H9 (cell line): Measurements from ENCODE around the gene ASF1B. TPM values are rescaled to one million over a fixed set of nuclear protein-coding genes. Genes with fewer than 3 reads are reported as not detected.

ENCODE experiments used
- DNase-seq: peaks from one replicate; pipeline ENCODE4 v3.0.0-alpha.2; 2017
- H2AFZ ChIP-seq: one replicate; pipeline ENCODE4 v1.6.1; 2013; ENCODE audit warnings: mild to moderate bottlenecking, low read length, control low read depth, moderate library complexity
- H2AK5ac ChIP-seq: 2 replicates; pipeline ENCODE4 v1.6.1; 2013; ENCODE audit warnings: low read length, control low read depth, mixed read lengths; ENCODE audit not compliant: insufficient read length
- H2BK120ac ChIP-seq: one replicate; pipeline ENCODE4 v1.6.1; 2013; ENCODE audit warnings: low read depth, mild to moderate bottlenecking, low read length, control low read depth, inconsistent platforms; ENCODE audit not compliant: poor library complexity, severe bottlenecking
- H2BK12ac ChIP-seq: 2 replicates; pipeline ENCODE4 v1.6.1; 2013; ENCODE audit warnings: low read length, control low read depth, mixed read lengths, low read depth; ENCODE audit not compliant: insufficient read length
- H2BK15ac ChIP-seq: 2 replicates; pipeline ENCODE4 v1.6.1; 2013; ENCODE audit warnings: low read depth, low read length, control low read depth
- H2BK20ac ChIP-seq: one replicate; pipeline ENCODE4 v1.6.1; 2013; ENCODE audit warnings: low read depth, mild to moderate bottlenecking, low read length, control low read depth, inconsistent platforms; ENCODE audit not compliant: poor library complexity, severe bottlenecking
- H2BK5ac ChIP-seq: 2 replicates; pipeline ENCODE4 v1.6.1; 2013; ENCODE audit warnings: low read length, control low read depth, mixed read lengths; ENCODE audit not compliant: insufficient read length
- H3K14ac ChIP-seq: 2 replicates; pipeline ENCODE4 v1.6.1; 2013; ENCODE audit warnings: low read length, control low read depth; ENCODE audit not compliant: insufficient read depth
- H3K18ac ChIP-seq: 2 replicates; pipeline ENCODE4 v1.6.1; 2013; ENCODE audit warnings: low read depth, mild to moderate bottlenecking, mixed read lengths, low read length, control low read depth; ENCODE audit not compliant: insufficient read length
- H3K23ac ChIP-seq: 2 replicates; pipeline ENCODE4 v1.6.1; 2013; ENCODE audit warnings: low read length, control low read depth, mixed read lengths, low read depth; ENCODE audit not compliant: insufficient read length
- H3K23me2 ChIP-seq: 2 replicates; pipeline ENCODE4 v1.6.1; 2013; ENCODE audit warnings: low read depth, mild to moderate bottlenecking, mixed read lengths, low read length, control low read depth; ENCODE audit not compliant: insufficient read length, poor library complexity, severe bottlenecking
- H3K27ac ChIP-seq: 2 replicates; pipeline ENCODE4 v1.5.1; 2013; ENCODE audit warnings: low read length, control low read depth, mixed read lengths, low read depth; ENCODE audit not compliant: insufficient read length
- H3K27me3 ChIP-seq: 2 replicates; pipeline ENCODE4 v1.6.1; 2013; ENCODE audit warnings: low read length, control low read depth, inconsistent platforms; ENCODE audit not compliant: insufficient read depth
- H3K4ac ChIP-seq: 2 replicates; pipeline ENCODE4 v1.6.1; 2013; ENCODE audit warnings: low read depth, mild to moderate bottlenecking, control low read depth, inconsistent platforms, low read length, moderate library complexity
- H3K4me1 ChIP-seq: 2 replicates; pipeline ENCODE4 v1.6.1; 2013; ENCODE audit warnings: low read length, control low read depth, inconsistent platforms; ENCODE audit not compliant: insufficient read depth
- H3K4me2 ChIP-seq: 2 replicates; pipeline ENCODE4 v1.6.1; 2013; ENCODE audit warnings: low read length, control low read depth, mixed read lengths; ENCODE audit not compliant: insufficient read length, insufficient read depth
- H3K56ac ChIP-seq: 2 replicates; pipeline ENCODE4 v1.6.1; 2013; ENCODE audit warnings: low read depth, mild to moderate bottlenecking, mixed read lengths, low read length, control low read depth; ENCODE audit not compliant: insufficient read length
- H3K79me1 ChIP-seq: 2 replicates; pipeline ENCODE4 v1.6.1; 2013; ENCODE audit warnings: low read depth, mild to moderate bottlenecking, moderate library complexity, low read length, control low read depth, inconsistent platforms; ENCODE audit not compliant: insufficient read depth, poor library complexity, severe bottlenecking
- H3K79me2 ChIP-seq: 2 replicates; pipeline ENCODE4 v1.6.1; 2013; ENCODE audit warnings: low read length, control low read depth, inconsistent platforms; ENCODE audit not compliant: insufficient read depth
- H3K9ac ChIP-seq: 2 replicates; pipeline ENCODE4 v1.6.1; 2013; ENCODE audit warnings: low read length, control low read depth, mixed read lengths; ENCODE audit not compliant: insufficient read length; ENCODE audit errors: extremely low read depth
- H3K9me3 ChIP-seq: one replicate; pipeline ENCODE4 v1.6.1; 2013; ENCODE audit warnings: low read depth, low read length, inconsistent platforms; ENCODE audit not compliant: control insufficient read depth
- H3T11ph ChIP-seq: one replicate; pipeline ENCODE4 v1.6.1; 2013; ENCODE audit warnings: mild to moderate bottlenecking, low read length, control low read depth, inconsistent platforms
- H4K20me1 ChIP-seq: one replicate; pipeline ENCODE4 v1.6.1; 2013; ENCODE audit not compliant: control insufficient read depth, insufficient read length, insufficient read depth
- H4K5ac ChIP-seq: 2 replicates; pipeline ENCODE4 v1.6.1; 2013; ENCODE audit warnings: low read depth, mild to moderate bottlenecking, mixed read lengths, low read length, control low read depth; ENCODE audit not compliant: insufficient read length
- H4K8ac ChIP-seq: replicated peaks from 2 replicates; pipeline ENCODE4 v1.6.1; 2013; ENCODE audit warnings: low read length, control low read depth, mixed read lengths, low read depth; ENCODE audit not compliant: insufficient read length
- H4K91ac ChIP-seq: 2 replicates; pipeline ENCODE4 v1.6.1; 2013; ENCODE audit warnings: low read depth, mild to moderate bottlenecking, moderate library complexity, mixed read lengths, low read length, control low read depth; ENCODE audit not compliant: insufficient read length
- H3K27ac Mint-ChIP-seq, 3 experiments: 2 replicates in 2 of 3; 3 replicates in 1 of 3; pipeline ENCODE4 v1.8.0; 2020 to 2021; ENCODE audit warnings: mixed read lengths in 3 of 3, mild to moderate bottlenecking in 1 of 3, moderate library complexity in 1 of 3
- H3K27me3 Mint-ChIP-seq: 2 replicates; pipeline ENCODE4 v1.8.0; 2021; ENCODE audit warnings: low read depth, mild to moderate bottlenecking, moderate library complexity, mixed read lengths
- H3K36me3 Mint-ChIP-seq, 3 experiments: 2 replicates in 2 of 3; 3 replicates in 1 of 3; pipeline ENCODE4 v1.8.0; 2020 to 2021; ENCODE audit warnings: low read depth in 3 of 3, mixed read lengths in 3 of 3; ENCODE audit not compliant: insufficient read depth in 1 of 3
- H3K4me1 Mint-ChIP-seq, 2 experiments: 2 replicates each; pipeline ENCODE4 v1.8.0; 2020; ENCODE audit warnings: mixed read lengths in 2 of 2
- H3K4me3 Mint-ChIP-seq, 2 experiments: 2 replicates in 1 of 2; 3 replicates in 1 of 2; pipeline ENCODE4 v1.8.0; 2020 to 2021; ENCODE audit warnings: mild to moderate bottlenecking in 2 of 2, mixed read lengths in 2 of 2, moderate library complexity in 1 of 2
- H3K9me3 Mint-ChIP-seq, 2 experiments: 2 replicates in 1 of 2; 3 replicates in 1 of 2; pipeline ENCODE4 v1.8.0; 2020; ENCODE audit warnings: mild to moderate bottlenecking in 2 of 2, mixed read lengths in 2 of 2, moderate library complexity in 1 of 2
- CTCF ChIP-seq: fragments of 200-600 bp; sonication (generic); conservative IDR thresholded peaks from 3 replicates; pipeline ENCODE4 v1.8.0; 2021; ENCODE audit warnings: antibody characterized with exemption, mild to moderate bottlenecking
- WGBS: extraction: QIAGEN DNeasy Blood & Tissue Kit; methylation state at CpG from one replicate; pipeline ENCODE4 v1.1.7; 2013; ENCODE audit warnings: missing lambda C conversion rate, low lambda C conversion rate, mixed read lengths; ENCODE audit not compliant: insufficient read length; ENCODE audit errors: extremely low coverage; 5-methylcytosine and 5-hydroxymethylcytosine counted together
- total RNA-seq: library from RNA; stranded (reverse); gene quantifications from 2 replicates; pipeline ENCODE4 v1.2.1, GENCODE V29; 2021

The ASF1B gene
- total RNA-seq, 1 experiment from 2014 or later = 46.6 TPM

GRCh38 chr19:14155371-14155770 is 19.0 kb upstream of the ASF1B start:
- H3K27ac ChIP-seq = no peak overlapping the region
- Mint-ChIP-seq H3K4me3 (no peak overlapping the region), H3K27me3 (no peaks in the 10 kb centered on the region), H3K4me1 (peaks cover 0 to 4% of the 10 kb centered on the region in 2 experiments; a peak in 1 of 4 replicates), H3K27ac (peak overlapping the region in 1 of 3 experiments; percentile 58; a peak in 1 of 7 replicates), H3K9me3 (no peaks in the 10 kb centered on the region), H3K36me3 (peaks cover 38 to 77% (median 63%) of the 10 kb centered on the region in 3 experiments; a peak in 6 of 7 replicates)
- H2AK5ac ChIP-seq = no peak overlapping the region
- H4K20me1 ChIP-seq = no peaks in the 10 kb centered on the region
- no peak overlapping the region for H3K4me2 ChIP-seq
- H3K23ac ChIP-seq = no peak overlapping the region
- H3K9ac ChIP-seq = no peak overlapping the region
- no peaks in the 10 kb centered on the region for H3K27me3 ChIP-seq
- no peak overlapping the region for H3T11ph ChIP-seq
- no peak overlapping the region for H2BK12ac ChIP-seq
- H2BK20ac ChIP-seq = no peak overlapping the region
- no peak overlapping the region for H4K8ac ChIP-seq
- no peak overlapping the region for H4K5ac ChIP-seq
- H3K18ac ChIP-seq = no peak overlapping the region
- WGBS = no CpG with 5 or more reads among the region's 17 CpGs
- no peaks in the 10 kb centered on the region for H3K9me3 ChIP-seq
- H3K56ac ChIP-seq = no peak overlapping the region
- no peak overlapping the region for H3K4ac ChIP-seq
- H4K91ac ChIP-seq = no peak overlapping the region
- no peak overlapping the region for H2BK15ac ChIP-seq
- H2BK5ac ChIP-seq = no peak overlapping the region
- no peaks in the 10 kb centered on the region for H3K79me2 ChIP-seq
- H3K23me2 ChIP-seq = no peaks in the 10 kb centered on the region
- TF ChIP-seq CTCF = no peak
- DNase-seq = no peak
- no peak overlapping the region for H2AFZ ChIP-seq
- no peaks in the 10 kb centered on the region for H3K79me1 ChIP-seq
- H3K14ac ChIP-seq = no peak overlapping the region
- no peak overlapping the region for H2BK120ac ChIP-seq
- H3K4me1 ChIP-seq = no peaks in the 10 kb centered on the region
